PC-3 (cell line): ENCODE results near the gene CBL. TPM values are rescaled to one million over a fixed set of nuclear protein-coding genes. Genes with fewer than 3 reads are reported as not detected.

ENCODE experiments used
- ATAC-seq: fragments of 200-7000 bp; cut with Tn5 transposase; 2 replicates; pipeline ENCODE4 v1.9.1; 2020; ENCODE audit warnings: mild to moderate bottlenecking, moderate library complexity
- BruUV-seq: library from RNA; stranded (reverse); fragments of 400-500 nt; replicated peaks from 2 replicates; lab custom pipeline; 2021; lab: Mats Ljungman, UMichigan
- CTCF ChIA-PET: fragments of 300-600 bp; sonication (Branson Sonifier 250); formaldehyde crosslinking; loops from one replicate; lab custom pipeline; 2022; ENCODE audit warnings: antibody characterized with exemption; lab: Charles Lee
- POLR2A ChIA-PET: fragments of 300-600 bp; sonication (Branson Sonifier 250); formaldehyde crosslinking; loops from one replicate; lab custom pipeline; 2022; ENCODE audit warnings: antibody characterized with exemption; ENCODE audit not compliant: unreplicated experiment; lab: Charles Lee
- DNase-seq: peaks from one replicate; pipeline ENCODE4 v3.0.0-alpha.2; 2015
- H2AFZ ChIP-seq: fragments of 300-600 bp; sonication (generic); 2 replicates; pipeline ENCODE4 v1.6.0; 2016; ENCODE audit warnings: antibody characterized with exemption, low read length
- H3F3A ChIP-seq: fragments of 300-600 bp; sonication (generic); one replicate; pipeline ENCODE4 v1.6.0; 2017; ENCODE audit warnings: antibody characterized with exemption, low read length, control low read depth, mild to moderate bottlenecking; ENCODE audit not compliant: unreplicated experiment
- H3K27ac ChIP-seq: fragments of 300-600 bp; sonication (generic); 2 replicates; pipeline ENCODE4 v1.5.1; 2016; ENCODE audit warnings: mild to moderate bottlenecking, low read length
- H3K27me3 ChIP-seq: fragments of 300-600 bp; sonication (generic); 2 replicates; pipeline ENCODE4 v1.6.1; 2016; ENCODE audit warnings: low read length, mixed read lengths
- H3K36me3 ChIP-seq: fragments of 300-600 bp; sonication (generic); 2 replicates; pipeline ENCODE4 v1.6.1; 2016; ENCODE audit warnings: low read depth, mixed run types, low read length, mixed read lengths
- H3K4me1 ChIP-seq: fragments of 300-600 bp; sonication (generic); 2 replicates; pipeline ENCODE4 v1.5.1; 2016; ENCODE audit warnings: low read length; ENCODE audit not compliant: insufficient read depth
- H3K4me2 ChIP-seq: fragments of 300-600 bp; sonication (generic); 2 replicates; pipeline ENCODE4 v1.6.0; 2016; ENCODE audit warnings: low read length
- H3K4me3 ChIP-seq: fragments of 300-600 bp; sonication (generic); 2 replicates; pipeline ENCODE4 v1.5.1; 2016; ENCODE audit warnings: mild to moderate bottlenecking, low read length, mixed read lengths
- H3K79me2 ChIP-seq: fragments of 300-600 bp; sonication (generic); 2 replicates; pipeline ENCODE4 v1.6.1; 2017; ENCODE audit warnings: low read length, mixed read lengths
- H3K9ac ChIP-seq: fragments of 300-600 bp; sonication (generic); 2 replicates; pipeline ENCODE4 v1.6.0; 2016; ENCODE audit warnings: mild to moderate bottlenecking, low read length
- H3K9me2 ChIP-seq: fragments of 300-600 bp; sonication (generic); replicated peaks from 2 replicates; pipeline ENCODE4 v1.6.1; 2016; ENCODE audit warnings: mixed run types, low read length, mixed read lengths
- H3K9me3 ChIP-seq: fragments of 300-600 bp; sonication (generic); 2 replicates; pipeline ENCODE4 v1.6.1; 2016; ENCODE audit warnings: low read length, mixed read lengths
- H4K20me1 ChIP-seq: fragments of 300-600 bp; sonication (generic); 2 replicates; pipeline ENCODE4 v1.6.1; 2016; ENCODE audit warnings: low read length, mixed read lengths
- CTCF ChIP-seq: fragments of 300-600 bp; sonication (generic); conservative IDR thresholded peaks from 2 replicates; pipeline ENCODE4 v1.5.1; 2017; ENCODE audit warnings: antibody characterized with exemption, low read depth, mild to moderate bottlenecking, low read length
- EZH2 ChIP-seq: fragments of 300-600 bp; sonication (generic); IDR thresholded peaks from one replicate; pipeline ENCODE4 v1.6.1; 2017; ENCODE audit warnings: antibody characterized with exemption, mild to moderate bottlenecking, low read length; ENCODE audit not compliant: unreplicated experiment
- EZH2phosphoT487 ChIP-seq: fragments of 300-600 bp; sonication (generic); IDR thresholded peaks from 2 replicates; pipeline ENCODE4 v1.6.1; 2018; ENCODE audit warnings: mild to moderate bottlenecking, antibody characterized with exemption, low read length, borderline replicate concordance
- intact Hi-C: fragments of 100-400 bp; cut with micrococcal nuclease; formaldehyde crosslinking; loops from 2 replicates; pipeline ENCODE4 v1.9.0; 2023
- total RNA-seq: library from RNA; depleted of rRNA; stranded (reverse); fragments of >200 nt; gene quantifications from 2 replicates; pipeline ENCODE4 v1.2.3, GENCODE V29; 2014

CBL gene
- total RNA-seq, 1 experiment from 2014 or later = 11.4 TPM

DNA sequence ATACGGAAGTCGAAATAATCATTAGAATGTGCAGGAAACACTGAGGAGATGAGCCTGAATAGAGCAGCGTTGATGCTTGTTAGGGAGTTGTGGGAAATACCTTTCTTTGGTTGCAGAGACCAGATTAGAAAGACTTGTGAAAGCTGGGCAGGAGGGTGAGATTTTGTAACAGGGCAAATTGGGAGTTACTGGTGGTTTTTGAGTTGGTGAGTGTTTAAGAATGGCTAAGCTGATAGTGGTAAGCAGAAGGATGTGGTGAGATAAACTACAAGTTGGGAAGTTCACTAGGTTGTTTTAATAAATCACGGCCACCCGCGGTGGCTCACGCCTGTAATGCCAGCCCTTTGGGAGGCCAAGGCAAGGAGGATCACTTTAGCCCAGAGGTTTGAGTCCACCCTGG, 76.4 kb downstream of the CBL start:
- POLR2A ChIA-PET = interaction anchor here (0.7 kb wide), 1 partner anchor 53 kb away, joined by 4 read pairs; no protein-coding TSS in a partner anchor
- intact Hi-C loops = no loop called here
- BruUV-seq = no TSS peak

DNA sequence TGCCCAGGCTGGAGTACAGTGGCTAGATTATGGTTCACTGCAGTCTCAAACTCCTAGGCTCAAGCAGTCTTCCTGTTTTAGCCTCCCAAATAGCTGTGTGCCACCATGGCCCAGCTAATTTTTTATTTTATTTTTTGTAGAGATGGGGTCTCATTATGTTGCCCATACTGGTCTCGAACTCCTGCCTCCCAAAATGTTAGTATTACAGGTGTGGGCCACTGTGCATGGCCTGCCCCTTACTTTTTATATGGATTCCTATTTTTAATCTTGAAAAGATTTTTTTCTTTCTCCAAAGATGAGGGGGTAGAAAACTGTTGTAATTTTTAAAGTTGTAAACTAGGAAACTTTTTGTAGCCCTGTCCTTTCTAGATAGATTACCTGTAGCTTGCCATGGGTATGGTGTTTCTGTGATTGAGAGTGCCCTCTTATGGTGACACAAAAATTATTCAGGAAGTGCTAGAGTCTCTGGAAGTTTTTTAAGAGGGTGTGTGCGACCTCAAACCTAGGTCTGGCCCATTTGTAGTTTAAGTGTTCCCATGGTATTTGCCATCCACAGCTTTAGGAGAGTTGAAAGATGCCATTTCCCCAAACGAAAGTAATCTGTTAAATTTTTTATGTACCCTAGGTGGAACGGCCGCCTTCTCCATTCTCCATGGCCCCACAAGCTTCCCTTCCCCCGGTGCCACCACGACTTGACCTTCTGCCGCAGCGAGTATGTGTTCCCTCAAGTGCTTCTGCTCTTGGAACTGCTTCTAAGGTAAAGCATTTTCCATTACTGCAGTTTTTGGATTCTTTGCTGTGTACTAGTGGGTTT, 78.4 kb downstream of the CBL start:
- no TSS peak for BruUV-seq

More for the DNA sequence above, 76.4 kb downstream of the CBL start:
- no peaks in the 10 kb centered on the region for H3K9me2 ChIP-seq
- no peak overlapping the region for H3K9ac ChIP-seq
- no peaks in the 10 kb centered on the region for H3K4me1 ChIP-seq
- CTCF ChIA-PET = no interaction called here
- no peaks in the 10 kb centered on the region for H3K79me2 ChIP-seq
- no peak overlapping the region for H2AFZ ChIP-seq
- ATAC-seq = no peak
- H3K4me3 ChIP-seq = no peak overlapping the region
- no peaks in the 10 kb centered on the region for H3K9me3 ChIP-seq
- no peak overlapping the region for H3K4me2 ChIP-seq
- TF ChIP-seq CTCF (no peak), EZH2phosphoT487 (no peak), EZH2 (no peak)
- H3K27me3 ChIP-seq = no peaks in the 10 kb centered on the region
- H4K20me1 ChIP-seq = no peaks in the 10 kb centered on the region
- H3K36me3 ChIP-seq = peaks cover 27% of the 10 kb centered on the region; the same call in 1 of the 2 replicates
- no peak overlapping the region for H3K27ac ChIP-seq
- no peak for DNase-seq
- no peaks in the 10 kb centered on the region for H3F3A ChIP-seq

More for the DNA sequence above, 78.4 kb downstream of the CBL start:
- DNase-seq (peak; percentile 73), ATAC-seq (peak; percentile 89)
- Histone ChIP-seq H3K9me2 (no peaks in the 10 kb centered on the region), H3K4me3 (no peak overlapping the region), H4K20me1 (no peaks in the 10 kb centered on the region), H3K79me2 (no peaks in the 10 kb centered on the region), H3K27ac (no peak overlapping the region), H3K4me1 (no peaks in the 10 kb centered on the region), H3K9ac (no peak overlapping the region), H3F3A (no peaks in the 10 kb centered on the region), H3K4me2 (no peak overlapping the region), H3K9me3 (no peaks in the 10 kb centered on the region), H2AFZ (no peak overlapping the region), H3K27me3 (no peaks in the 10 kb centered on the region), H3K36me3 (peaks cover 29% of the 10 kb centered on the region)
- ChIA-PET CTCF (interaction anchor here (0.5 to 1.0 kb wide), 5 partner anchors 22 to 82 kb away, joined by 3 to 5 read pairs (median 3); partner anchors contain the start of gene CBL), POLR2A (no interaction called here)
- TF ChIP-seq CTCF = peak; percentile 83
- no peak for TF ChIP-seq EZH2phosphoT487
- TF ChIP-seq EZH2 = no peak
- intact Hi-C loops = loop anchor here (1.0 to 2.0 kb wide), 2 partner anchors 78 to 88 kb away; partner anchors contain the start of gene CBL
